ENCODE measurements around the gene C17orf100.

DNA sequence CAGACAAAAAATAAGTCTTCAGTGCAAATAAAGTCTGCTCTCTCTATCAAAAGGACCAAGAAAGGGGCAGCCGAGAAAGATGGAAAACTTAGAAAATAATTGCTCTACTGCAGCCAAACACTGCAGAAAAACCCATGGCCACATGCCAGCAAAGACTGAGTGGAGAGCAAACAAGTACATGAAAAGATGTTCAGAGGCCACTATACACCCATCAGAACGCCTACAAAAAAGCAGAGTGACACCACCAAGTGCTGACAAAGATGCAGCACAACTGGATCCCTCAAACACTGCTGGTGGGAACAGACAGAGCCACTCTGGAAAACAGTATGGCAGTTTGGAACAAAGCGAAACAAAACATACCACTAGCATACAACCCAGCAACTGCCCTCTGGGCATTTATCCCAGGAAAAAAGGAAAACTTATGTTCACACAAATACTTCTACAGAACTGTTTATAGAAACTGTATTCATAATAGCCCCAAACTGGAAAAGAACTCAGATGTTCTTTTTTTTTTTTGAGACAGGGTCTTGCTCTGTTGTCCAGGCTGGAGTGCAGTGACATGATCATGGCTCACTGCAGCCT lies 47.7 kb upstream of the C17orf100 start:
- TF ChIP-seq, protein P1, sequence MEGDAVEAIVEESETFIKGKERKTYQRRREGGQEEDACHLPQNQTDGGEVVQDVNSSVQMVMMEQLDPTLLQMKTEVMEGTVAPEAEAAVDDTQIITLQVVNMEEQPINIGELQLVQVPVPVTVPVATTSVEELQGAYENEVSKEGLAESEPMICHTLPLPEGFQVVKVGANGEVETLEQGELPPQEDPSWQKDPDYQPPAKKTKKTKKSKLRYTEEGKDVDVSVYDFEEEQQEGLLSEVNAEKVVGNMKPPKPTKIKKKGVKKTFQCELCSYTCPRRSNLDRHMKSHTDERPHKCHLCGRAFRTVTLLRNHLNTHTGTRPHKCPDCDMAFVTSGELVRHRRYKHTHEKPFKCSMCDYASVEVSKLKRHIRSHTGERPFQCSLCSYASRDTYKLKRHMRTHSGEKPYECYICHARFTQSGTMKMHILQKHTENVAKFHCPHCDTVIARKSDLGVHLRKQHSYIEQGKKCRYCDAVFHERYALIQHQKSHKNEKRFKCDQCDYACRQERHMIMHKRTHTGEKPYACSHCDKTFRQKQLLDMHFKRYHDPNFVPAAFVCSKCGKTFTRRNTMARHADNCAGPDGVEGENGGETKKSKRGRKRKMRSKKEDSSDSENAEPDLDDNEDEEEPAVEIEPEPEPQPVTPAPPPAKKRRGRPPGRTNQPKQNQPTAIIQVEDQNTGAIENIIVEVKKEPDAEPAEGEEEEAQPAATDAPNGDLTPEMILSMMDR (IDR thresholded peaks at IDR 0.05): no peak
- TF ChIP-seq POLR2A (IDR thresholded peaks at IDR 0.05): no peak
- TF ChIP-seq POLR2AphosphoS5 (IDR thresholded peaks at IDR 0.05): no peak

Data from suprapubic skin (tissue), 4 donors.